ENCODE results near the gene TCEA2. TPM values are rescaled to one million over a fixed set of nuclear protein-coding genes. Genes with fewer than 3 reads are reported as not detected.
A peak's percentile ranks its signal among the peaks of the same experiment; 100 is the strongest.
"Not testable (repeated sequence)": the region's sequence is repeated elsewhere in the genome, so short reads cannot be mapped to it uniquely, and the experiment has no call there.

The TCEA2 gene
- total RNA-seq, 2 donors from 2014 or later, result 39.5 to 41.3 TPM

DNA sequence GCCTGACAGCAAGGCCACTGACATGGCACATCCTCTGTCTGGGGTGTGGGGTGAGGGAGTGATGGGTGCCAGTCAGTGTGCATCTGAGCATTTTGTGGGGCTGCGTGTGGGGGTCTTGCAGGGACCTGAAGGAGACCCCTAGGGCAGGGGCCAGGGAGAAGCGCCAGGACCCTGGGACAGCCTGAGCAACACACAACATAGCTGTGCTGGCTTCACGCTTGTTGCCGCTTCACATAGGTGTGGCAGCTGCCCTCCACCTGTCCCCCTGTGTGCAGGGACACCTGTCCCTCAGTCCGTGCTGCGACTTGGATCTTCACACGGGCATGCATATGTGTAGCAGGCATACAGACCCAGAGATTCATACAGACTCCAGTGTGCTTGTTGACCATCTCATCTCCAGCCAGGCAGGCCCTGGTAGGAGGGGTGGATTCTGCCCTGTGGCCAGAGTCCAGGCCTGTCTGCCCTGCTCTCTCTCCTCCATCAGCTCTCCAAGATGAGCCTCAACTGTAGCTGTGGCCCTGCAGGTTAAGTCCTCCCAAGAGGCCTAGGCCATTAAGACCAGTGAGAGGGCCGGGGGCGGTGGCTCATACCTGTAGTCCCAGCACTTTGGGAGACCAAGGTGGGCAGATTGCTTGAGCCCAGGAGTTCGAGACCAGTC, 47.5 kb downstream of the TCEA2 start:
- intact Hi-C loops (cut with DNase I), result loop anchor here in 1 of 2 donors (10.0 kb wide), 1 partner anchor 76 kb away; the partner anchor contains the start of gene C20orf204
- peak; percentile 62 for DNase-seq (ENCODE audit: low spot score)

DNA sequence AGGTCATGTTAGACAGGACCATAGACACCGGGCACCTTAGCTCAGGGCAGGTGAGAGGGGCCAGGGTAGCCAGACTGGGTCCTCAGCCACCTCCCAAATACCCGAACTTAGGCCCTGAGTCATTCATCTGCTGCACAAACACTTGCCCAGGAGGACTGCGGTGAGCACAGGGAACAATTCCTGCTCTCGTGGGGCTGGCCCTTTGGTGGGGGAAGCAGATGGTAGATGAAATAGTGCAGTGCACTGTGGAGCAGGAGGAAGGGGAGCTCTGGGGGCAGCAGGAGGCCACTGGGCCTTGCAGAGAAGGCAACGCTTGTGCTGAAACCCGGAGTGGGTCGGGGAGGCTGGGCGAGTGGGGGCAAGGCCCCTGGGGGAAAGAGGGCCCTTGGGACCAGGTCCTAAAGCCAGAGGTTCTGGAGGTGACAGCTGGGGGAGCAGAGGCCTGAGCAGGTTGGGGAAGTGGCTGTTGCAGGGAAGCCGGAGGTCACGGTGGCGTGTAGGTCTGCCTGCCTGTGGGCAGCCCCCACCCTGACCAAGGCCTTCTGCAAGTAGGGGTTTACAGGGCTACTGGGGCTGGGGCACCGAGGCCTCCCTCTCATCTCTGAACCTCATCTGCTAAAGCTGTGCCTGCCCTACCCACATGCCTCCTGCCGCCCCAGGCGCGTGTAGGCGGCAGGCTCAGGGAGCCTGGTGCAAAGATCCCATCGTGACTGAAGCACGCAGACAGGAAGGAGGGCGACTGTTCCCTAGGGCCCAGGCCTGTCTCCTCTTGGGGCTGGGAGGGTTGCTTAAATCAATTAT, 49.0 kb downstream of the TCEA2 start:
- intact Hi-C loops (cut with DNase I), result loop anchor here in 1 of 2 donors (10.0 kb wide), 1 partner anchor 77 kb away; the partner anchor contains the start of gene C20orf204
- peak; percentile 80 for DNase-seq (ENCODE audit: low spot score)

DNA sequence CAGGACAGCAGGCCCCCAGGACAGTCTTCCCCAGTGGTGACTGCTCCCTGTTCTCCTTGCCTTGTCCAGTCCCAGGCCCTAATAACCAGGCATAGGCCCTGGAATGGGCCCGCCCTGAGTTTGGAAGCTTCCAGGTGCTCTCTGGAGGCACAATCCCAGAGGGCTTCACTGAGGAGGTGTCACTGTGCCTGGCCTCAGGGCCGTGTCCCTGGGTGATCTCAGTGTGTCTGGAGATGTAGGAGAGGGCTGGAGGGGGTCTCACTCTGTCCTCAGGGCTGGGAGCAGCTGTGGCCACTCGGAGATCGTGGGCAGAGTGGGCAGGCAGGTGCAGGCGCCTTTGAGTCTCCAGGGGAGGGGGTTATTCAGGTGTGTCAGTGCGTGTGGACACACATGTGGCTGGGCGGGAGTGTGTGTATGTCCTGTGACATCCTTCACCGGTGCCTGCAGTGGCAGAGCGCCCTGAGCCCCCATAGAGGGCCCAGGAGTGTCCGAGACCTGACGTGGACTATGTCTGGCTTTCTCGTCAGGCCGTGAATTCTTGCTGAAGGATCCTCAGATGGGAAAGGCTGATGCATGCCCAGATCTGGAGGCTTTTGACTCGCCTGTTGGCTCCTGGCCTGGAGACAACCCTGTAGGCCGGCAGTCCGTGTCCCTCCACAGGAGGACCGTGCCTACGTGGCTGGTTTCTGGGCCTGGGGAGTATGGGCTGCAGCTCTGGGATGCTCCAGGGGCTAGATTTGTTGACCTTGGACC, 49.9 kb downstream of the TCEA2 start:
- peak; percentile 73 for DNase-seq (ENCODE audit: low spot score)
- intact Hi-C loops (cut with DNase I), result loop anchor here in 1 of 2 donors (10.0 kb wide), 1 partner anchor 78 kb away; the partner anchor contains the start of gene C20orf204

DNA sequence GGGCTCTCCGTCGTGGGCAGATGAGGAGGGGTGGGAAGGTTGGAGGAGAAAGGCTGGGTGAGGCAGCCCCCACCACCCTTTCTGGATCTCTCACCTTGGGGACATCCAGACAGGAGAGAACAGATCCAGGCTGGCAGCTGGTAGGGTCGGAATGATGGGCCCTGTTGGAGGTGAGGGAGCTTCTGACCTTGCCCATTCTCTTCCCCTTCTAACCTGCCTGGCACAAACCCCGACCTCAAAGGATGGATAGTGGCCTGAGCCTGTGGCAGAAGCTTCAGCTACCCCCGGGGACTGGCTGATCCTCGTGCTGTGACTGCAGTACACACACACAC, 50.4 kb downstream of the TCEA2 start:
- peak; percentile 41 for DNase-seq (ENCODE audit: low spot score)

DNA sequence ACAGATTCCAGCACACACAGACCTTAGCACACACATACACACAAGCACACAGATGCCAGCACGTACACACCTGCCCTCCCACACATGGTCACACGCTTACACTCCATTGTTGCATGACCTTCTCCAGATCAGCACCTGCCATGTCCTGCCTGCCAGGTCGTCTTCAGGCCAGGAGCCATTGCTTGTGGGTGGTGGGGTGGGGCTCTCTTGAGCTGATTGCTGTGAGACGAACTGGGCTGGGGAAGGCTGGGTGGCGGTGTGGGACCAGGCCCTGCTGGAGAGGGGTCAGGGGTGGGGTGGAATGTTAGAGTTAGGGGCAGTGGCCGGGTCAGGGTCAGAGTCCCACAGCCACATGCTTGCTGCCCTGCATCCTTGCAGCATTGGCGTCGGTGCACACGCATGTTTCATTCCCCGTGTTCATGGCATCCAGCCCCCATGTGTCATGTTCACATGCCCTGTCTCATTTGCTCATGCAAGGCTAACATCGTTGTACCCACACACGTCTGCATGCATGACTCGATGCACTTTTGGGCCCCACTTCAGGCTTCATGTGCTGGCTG, 50.9 kb downstream of the TCEA2 start:
- intact Hi-C loops (cut with DNase I), result loop anchor here in 1 of 2 donors (10.0 kb wide), 1 partner anchor 79 kb away; the partner anchor contains the start of gene C20orf204
- DNase-seq (ENCODE audit: low spot score), result peak; percentile 57

More for the DNA sequence above, 50.4 kb downstream of the TCEA2 start:
- intact Hi-C loops (cut with DNase I), result loop anchor here in 1 of 2 donors (10.0 kb wide), 1 partner anchor 79 kb away; the partner anchor contains the start of gene C20orf204

DNA sequence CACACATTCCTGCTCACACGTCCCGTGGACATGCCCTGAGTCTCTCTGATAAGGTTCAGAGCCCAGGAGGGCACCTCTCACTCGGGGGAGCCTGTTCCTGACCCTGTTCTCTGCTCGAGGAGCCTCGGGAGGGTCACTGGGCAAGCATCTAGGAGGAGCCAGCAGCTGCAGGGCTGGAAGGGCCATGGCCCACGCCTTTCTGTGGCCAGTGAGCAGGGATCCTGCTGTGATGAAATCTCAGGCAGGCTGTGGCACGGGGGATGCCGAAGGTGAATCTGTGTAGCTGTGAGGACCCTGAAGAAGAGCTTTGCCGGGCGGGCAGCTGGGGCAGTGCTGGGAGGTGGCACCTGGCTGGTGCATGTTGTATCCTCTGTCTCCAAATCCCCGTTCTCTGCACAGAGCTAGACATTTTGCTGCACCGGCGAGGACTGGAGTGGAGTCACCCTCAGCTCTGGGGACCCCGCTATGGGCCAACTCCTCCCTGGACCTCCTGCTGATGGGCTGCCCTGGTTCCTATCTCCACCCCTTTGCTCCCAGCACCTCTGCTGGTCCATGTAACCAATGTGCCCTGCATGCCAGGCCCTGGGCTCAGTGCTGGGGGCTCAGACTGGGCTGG, 51.5 kb downstream of the TCEA2 start:
- peak; percentile 67 for DNase-seq (ENCODE audit: low spot score)
- intact Hi-C loops (cut with DNase I), result loop anchor here in 1 of 2 donors (10.0 kb wide), 1 partner anchor 80 kb away; the partner anchor contains the start of gene C20orf204

DNA sequence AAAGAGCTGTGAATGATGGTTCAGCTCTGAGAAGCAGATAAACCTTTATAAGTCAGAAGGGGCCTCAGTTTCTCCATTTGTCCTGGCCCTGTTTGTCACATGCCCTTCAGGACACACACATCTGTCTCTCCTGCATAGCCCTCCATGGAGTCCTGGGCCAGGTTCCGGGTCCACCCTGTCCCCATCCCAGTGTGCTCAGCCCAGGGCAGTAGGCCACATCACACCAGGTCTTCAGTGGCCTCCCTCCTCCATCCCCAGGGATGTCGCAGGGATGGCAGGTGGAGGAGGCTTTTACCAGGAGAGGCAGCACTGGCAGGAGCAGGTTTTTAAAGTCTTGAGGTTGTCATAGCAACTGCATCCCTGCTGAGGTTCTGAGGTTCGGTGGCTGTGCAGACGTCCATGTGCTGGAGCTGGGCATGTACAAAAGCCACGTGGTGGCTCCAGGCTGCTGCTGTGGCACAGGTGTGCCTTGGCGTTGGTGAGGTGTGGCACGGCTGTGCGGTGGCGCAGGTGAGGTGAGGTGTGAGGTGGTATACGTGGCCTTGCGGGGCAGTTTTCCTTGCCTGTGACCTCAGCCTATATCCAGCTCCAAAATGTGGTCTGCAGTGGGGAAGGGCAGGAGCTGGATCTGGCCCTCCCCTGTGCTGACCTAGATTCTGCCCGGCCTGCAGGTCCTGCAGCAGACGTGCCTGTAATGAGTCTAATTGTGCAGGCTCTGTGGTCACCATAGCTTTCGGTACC, 52.3 kb downstream of the TCEA2 start:
- peak; percentile 66 for DNase-seq (ENCODE audit: low spot score)
- intact Hi-C loops (cut with DNase I), result loop anchor here in 1 of 2 donors (10.0 kb wide), 1 partner anchor 81 kb away; the partner anchor contains the start of gene C20orf204

DNA sequence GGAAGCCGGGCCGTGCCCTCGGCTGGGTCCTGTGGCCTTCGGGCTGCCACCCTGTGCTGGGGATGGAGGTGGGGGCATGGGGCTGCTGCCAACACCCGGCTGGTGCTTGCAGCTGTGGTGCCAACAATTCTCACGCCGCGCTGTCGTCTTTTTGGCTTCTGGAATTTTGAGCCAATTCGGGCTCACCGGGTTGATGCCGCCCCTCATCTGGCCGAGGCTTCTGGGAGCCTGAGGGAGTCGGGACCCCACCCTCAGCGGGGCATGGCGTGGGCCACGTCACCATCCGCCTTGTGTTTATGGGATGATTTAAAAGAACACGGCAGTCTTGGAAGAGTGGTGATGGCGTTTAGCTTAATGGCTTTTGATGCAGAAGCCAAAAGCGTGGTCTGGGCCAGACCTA, 53.0 kb downstream of the TCEA2 start:
- intact Hi-C loops (cut with DNase I), result loop anchor here in 1 of 2 donors (10.0 kb wide), 1 partner anchor 81 kb away; the partner anchor contains the start of gene C20orf204

DNA sequence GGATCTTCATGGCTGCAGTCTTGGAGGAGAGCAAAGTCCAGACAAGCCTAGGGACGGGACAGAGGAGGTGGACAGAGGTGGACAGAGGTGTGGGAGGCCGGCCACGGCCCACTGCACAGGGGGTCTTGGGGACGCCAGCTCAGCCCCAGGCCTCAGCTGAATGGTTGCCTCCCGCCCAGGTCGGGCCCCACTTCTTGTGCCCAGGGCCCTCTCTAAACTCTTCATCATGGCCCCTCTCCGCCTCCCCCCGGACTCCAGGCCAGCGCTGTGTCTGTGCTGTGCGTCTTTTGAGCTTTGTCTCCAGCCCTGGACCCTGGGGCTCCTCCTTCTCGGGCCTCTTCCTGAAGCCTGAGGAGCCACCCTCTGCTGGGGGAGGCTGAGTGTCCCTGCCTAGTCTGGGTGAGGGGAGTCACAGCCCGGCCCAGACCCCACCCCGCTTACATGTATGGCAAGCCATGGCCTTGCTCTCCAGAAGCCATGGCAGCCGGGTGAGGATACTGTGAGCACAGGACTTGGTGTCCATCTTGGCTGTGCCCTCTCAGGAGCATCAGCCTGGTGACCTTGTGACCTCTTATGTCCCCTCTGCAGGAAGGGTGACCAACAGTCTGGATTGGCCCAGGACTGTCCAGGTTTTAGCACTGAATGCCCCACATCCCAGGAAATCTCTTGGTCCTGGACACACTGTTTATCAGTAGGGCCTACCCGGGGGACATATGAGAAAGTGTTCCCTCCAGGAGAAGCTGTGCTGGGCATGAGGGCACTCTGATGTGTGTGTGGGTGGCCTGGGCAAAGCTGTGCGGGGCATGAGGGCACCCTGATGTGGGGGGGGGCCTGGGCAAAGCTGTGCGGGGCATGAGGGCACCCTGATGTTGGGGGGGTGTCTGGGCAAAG, 53.8 kb downstream of the TCEA2 start:
- DNase-seq (ENCODE audit: low spot score), result peak; percentile 74
- intact Hi-C loops (cut with DNase I), result loop anchor here in 1 of 2 donors (10.0 kb wide), 1 partner anchor 82 kb away; the partner anchor contains the start of gene C20orf204

More for the DNA sequence above, 53.0 kb downstream of the TCEA2 start:
- peak; percentile 74 for DNase-seq (ENCODE audit: low spot score)

DNA sequence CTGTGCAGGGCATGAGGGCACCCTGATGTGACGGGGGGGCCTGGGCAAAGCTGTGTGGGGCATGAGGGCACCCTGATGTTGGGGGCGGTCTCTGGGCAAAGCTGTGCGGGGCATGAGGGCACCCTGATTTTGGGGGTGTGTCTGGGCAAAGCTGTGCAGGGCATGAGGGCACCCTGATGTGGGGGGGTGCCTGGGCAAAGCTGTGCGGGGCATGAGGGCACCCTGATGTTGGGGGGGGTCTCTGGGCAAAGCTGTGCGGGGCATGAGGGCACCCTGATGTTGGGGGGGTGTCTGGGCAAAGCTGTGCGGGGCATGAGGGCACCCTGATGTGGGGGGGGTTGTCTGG, 54.4 kb downstream of the TCEA2 start:
- intact Hi-C loops (cut with DNase I), result loop anchor here in 1 of 2 donors (10.0 kb wide), 1 partner anchor 83 kb away; the partner anchor contains the start of gene C20orf204
- DNase-seq (ENCODE audit: low spot score), result not testable (repeated sequence)

DNA sequence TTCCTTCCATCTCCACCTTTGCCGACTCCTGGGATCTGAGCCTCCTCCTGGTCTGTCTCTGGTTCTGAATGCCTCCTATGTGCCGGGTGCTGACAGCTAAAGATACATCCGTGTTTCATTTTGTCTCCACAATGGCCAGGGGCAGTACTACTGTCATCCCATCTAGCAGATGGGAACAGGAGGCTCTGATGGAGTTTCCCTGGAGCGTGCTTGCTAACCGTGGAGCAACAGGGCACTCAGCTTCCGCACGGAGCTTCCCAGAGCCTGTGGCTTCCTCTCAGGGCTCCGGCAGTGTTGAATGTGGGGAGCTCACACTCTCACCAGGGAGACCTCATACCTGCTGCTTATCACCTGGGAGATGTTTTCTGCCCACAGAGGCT, 56.3 kb downstream of the TCEA2 start:
- intact Hi-C loops (cut with DNase I), result loop anchor here in 1 of 2 donors (10.0 kb wide), 1 partner anchor 84 kb away; the partner anchor contains the start of gene C20orf204
- DNase-seq (ENCODE audit: low spot score), result no peak

DNA sequence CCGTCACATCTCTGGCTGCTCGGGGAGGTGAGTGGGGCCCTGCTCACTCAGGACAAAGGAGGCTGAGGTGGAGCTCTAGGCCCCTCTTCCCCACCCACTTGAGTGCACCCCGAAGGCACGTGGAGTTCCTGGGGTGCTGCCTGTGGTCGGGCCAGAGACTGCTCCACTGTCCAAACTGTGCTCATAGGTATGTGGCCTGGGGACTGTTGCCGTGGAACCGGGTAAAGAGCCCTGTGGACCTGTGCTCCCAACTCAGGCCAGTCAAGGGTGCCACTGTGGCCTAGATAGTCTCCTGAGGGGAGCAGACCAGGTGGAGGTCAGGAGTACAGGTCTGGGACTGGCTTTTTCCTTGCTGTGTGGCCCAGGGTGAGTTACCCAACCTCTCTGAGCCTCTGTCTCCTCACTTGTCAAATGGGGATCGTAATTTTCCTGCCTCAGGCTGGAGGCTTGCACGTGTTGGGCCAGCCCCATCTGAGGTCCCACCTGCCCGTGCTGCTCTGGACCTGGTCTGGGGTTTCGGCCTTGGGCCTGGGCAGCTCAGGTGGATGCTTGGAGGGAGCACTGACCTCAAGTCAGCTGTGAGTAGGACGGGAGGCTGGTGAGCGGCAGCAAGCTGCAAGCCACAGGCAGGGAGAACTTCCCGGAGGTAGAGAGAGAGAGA, 56.8 kb downstream of the TCEA2 start:
- intact Hi-C loops (cut with DNase I), result loop anchor here (5.0 to 10.0 kb wide), 2 partner anchors 83 to 85 kb away; partner anchors contain the start of gene C20orf204 (in 2 of the 2)
- DNase-seq (ENCODE audit: low spot score), result peak; percentile 66

DNA sequence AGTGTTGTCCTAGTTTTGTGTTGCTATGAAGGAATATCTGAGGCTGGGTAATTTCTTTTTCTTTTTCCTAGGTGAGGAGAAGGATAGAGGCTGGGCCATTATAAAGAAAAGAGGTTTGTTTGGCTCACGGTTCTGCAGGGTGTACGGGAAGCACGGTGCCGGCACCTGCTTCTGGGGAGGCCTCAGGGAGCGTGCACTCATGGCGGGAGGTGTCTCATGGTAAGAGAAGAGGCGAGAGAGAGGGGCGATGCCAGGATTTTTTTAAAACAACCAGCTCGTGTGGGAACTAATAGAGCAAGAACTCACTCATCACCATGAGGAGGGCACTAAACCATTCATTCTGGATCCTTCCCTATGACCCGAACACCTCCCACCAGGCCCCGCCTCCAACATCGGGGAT, 58.6 kb downstream of the TCEA2 start:
- intact Hi-C loops (cut with DNase I), result loop anchor here in 1 of 2 donors (5.0 kb wide), 1 partner anchor 84 kb away; the partner anchor contains the start of gene C20orf204
- peak; percentile 29 for DNase-seq (ENCODE audit: low spot score)
